COLO829 (cell line): ENCODE results near the gene PSMD12.
A peak's percentile ranks its signal among the peaks of the same experiment; 100 is the strongest.

Experiments
- DNase-seq: peaks from one replicate; pipeline ENCODE4 v3.0.0; 2012; ENCODE audit warnings: low spot score

The PSMD12 gene

DNA sequence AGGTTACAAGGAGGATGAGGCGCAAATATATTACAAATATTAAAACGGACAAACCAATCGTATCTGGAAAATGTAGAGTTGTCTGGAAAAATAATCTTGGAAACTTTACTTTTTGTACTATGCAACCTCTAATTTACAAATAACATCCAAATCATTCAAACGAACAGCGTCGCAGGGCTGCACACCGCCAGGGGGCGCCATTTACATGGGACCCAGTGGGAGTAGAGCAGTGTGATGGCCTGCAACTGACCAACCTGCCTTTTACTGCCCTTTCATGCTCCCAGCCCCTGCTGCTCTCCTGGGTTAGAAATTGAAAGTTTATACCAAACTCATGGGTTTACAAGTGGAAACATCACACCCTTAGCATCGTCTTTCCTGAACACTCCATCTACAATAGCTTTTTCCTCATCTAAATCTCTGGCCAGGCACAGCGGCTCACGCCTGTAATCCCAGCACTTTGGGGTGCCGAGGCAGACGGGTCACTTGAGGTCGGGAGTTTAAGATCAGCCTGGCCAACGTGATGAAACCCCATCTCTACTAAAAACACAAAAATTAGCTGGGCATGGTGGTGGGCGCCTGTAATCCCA, 20.7 kb upstream of the PSMD12 start:
- DNase-seq = peak; percentile 44

DNA sequence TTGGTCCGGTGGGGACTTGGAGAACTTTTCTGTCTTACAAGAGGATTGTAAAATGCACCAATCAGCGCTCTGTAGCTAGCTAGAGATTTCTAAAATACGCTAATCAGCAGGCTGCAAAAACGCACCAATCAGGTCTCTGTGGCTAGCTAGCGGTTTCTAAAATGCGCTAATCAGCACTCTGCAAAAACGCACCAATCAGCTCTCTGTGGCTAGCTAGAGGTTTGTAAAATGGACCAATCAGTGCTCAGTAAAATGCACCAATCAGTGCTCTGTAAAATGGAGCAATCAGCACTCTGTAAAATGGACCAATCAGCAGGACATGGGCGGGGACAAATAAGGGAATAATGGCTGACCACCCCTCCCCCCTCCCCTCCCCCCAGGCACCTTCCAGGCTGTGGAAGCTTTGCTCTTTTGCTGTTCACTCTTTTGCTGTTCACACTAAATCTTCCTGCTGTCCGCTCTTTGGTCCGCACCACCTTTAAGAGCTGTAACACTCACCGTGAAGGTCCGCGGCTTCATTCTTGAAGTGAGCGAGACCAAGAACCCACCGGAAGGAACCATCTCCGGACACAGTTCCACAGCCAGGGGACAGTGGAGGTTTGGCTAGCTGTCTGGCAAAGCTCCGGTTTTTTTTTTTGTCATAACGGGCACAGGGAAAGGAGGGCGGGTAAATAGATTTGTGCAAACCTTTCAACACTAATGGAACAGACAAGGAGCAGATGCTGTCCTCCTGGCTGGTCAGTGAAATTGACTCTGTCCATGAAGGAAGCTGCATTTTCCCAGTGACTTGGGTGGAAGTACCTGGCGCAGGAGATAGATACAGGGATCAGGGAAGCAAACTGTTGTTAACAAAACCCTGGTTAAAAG, 19.0 kb upstream of the PSMD12 start:
- DNase-seq = no peak

GRCh38 chr17:67381929-67382257, 15.5 kb upstream of the PSMD12 start:
- no peak for DNase-seq

GRCh38 chr17:67379251-67379630, 12.9 kb upstream of the PSMD12 start:
- no peak for DNase-seq

DNA sequence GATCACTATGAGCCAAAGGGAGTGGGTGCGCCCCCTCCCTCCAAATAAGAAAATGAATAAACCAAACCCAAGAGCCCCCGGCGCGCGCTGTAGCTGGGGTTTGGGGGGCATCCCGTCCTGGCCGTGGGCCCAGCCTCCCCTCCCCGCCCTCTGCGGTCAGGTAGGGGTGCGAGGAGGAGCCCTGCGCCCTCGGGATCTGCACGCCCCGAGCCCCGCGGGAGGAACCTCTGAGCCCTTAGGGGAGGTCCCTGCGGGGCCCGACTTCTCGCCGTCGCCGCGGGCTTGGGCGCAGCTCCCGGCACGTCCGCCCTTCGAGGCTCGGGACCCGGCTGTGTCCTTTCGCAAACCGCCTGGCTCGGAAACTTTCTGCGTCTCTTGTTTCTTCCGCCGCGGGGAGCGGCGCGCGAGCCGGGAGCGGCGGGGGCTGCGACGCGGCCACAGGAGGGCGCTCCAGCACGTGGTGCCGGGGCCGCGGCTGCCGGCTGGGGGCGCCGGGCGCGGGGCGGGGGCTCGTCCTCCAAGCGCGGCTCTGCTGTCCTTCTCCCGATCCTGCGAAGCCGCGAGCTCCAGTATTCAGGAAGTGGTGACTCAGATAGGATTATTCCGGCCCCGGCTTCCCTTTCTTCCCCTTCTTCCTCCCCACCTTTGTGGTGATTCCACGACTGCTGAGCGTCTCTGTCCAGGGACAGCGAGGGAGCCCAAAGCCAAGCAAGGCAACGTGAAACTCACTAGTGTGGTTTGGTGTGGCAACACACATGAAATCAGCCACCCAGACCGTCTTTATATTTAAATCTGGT, 12.3 kb upstream of the PSMD12 start:
- peak; percentile 54 for DNase-seq

DNA sequence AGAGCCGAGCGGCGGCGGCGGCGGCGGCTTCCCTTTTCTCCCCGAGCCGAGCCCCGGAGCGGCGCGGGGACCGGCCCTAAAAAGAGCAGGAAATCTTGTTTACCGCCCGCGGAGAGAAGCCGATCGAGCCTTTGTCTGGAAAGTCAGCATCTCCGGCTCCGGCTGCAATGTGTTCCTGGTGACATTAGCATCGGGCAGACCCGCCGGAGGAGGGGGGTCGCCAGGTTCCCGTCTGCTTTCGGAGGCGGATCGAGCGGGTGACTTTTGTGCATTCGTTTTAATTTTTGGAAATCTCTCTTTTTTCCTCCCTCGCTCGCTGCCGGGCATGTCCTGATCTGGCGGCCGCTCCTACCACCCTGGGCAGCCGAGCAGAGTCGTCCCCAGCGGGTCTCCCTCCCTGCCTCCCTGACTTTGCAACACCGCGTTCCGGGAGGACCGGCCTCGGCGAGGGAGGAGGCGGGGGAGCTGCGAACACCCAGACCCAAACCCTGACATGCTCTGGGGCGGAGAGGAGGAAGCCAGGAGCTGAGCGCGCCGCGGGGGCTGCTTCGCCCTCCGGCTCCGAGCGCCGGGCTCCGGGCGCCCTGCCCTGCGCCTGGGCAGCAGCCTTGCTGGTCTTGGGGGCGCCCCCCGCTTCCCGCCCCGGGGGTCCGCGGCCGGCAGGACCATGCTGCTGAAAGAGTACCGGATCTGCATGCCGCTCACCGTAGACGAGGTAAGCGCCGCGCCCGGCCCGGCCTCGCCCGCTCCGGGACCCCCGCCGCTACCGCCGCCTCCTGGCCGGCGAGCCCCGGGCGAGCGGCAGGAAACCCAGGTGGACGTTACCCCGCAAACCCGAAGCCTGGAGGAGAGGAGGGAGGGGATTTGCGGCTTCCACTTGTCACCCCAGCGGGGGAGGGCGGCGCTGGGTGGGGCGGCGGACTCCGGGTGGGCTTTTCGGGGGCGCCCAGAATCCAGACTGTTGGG, 11.4 kb upstream of the PSMD12 start:
- DNase-seq = no peak

GRCh38 chr17:67376737-67377487, 10.5 kb upstream of the PSMD12 start, which contains the start of gene PITPNC1:
TSS of gene PITPNC1 (plus strand) at chr17:67377281.
- DNase-seq = peak; percentile 64

DNA sequence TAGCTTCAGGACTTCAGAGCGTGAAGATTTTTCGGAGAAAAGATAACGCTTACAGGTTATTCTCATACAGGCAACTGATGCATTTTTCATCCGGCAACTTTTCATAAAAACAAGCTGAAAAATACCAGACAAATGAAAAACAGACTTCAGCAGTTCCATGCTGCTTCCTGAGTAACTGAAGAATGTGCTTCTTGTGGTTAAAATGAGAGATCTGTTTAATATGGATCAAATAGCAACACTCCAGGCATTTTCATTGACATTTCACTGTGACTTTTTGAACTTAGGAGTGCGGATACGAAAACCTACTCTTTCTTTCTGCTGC, 10.0 kb upstream of the PSMD12 start:
- DNase-seq = no peak

DNA sequence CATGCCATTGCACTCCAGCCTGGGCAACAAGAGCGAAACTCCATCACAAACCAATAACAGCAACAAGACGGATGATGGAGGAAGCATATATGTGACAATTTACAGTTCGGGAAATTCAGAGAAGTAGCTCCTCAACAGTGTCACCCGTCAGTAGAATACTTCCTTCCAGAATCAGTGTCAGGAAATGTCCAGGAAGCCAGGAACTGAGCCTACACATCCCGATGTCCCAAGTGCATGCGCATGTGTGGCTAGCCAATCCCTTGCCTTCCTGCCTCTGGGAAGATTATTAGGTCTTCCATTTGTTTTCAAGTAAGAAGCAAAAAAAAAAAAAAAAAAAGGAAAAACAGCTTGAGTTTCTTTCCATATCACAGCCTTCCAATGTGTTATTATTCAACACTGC, 9.3 kb upstream of the PSMD12 start:
- no peak for DNase-seq

DNA sequence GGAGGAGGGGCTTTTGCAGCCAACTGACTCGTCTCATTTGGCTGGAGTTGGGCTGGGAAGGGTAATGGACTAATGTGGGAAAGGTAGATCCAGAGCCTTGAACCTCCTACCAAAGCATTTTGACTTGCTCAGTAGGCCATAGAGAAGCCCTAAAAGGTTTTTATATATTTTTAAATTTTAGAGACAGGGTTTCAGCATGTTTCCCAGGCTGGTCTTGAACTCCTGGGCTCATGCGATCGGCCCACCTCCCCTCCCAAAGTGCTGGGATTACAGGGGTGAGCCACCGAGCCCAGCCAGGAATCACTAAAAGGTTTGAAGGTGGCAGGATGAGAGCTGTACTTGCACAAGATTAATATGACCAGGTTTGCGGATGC, 8.7 kb upstream of the PSMD12 start:
- DNase-seq = no peak

- DNase-seq = peak; percentile 76
Observed at GRCh38 chr17:67374329-67375053, 8.1 kb upstream of the PSMD12 start.

- DNase-seq = peak; percentile 34
Observed at GRCh38 chr17:67372751-67373150, 6.4 kb upstream of the PSMD12 start.

DNA sequence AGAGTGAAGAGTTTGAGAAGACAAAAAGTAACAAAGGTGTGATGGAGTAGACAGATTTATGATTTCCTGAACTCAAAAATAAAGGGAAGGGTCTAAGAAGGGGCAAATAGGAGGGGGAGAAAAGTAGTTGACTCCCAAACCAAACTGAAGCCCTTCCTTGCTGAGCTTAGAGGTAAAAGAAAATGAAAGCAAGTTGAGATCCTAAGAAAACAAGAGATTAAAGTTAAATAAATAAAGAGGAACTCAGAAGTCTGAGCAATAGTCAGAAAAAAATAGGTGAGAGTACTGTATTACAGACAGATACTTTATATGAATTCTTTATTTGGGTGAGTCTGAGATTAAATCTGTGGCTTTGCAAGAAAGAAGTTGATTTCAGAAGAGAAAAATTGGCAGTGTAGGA, 3.3 kb upstream of the PSMD12 start:
- DNase-seq = no peak

- no peak for DNase-seq
Observed at GRCh38 chr17:67365738-67366192, 612 bp downstream of the PSMD12 start.

- DNase-seq = no peak
Observed at GRCh38 chr17:67364847-67365737, 1.3 kb downstream of the PSMD12 start.

DNA sequence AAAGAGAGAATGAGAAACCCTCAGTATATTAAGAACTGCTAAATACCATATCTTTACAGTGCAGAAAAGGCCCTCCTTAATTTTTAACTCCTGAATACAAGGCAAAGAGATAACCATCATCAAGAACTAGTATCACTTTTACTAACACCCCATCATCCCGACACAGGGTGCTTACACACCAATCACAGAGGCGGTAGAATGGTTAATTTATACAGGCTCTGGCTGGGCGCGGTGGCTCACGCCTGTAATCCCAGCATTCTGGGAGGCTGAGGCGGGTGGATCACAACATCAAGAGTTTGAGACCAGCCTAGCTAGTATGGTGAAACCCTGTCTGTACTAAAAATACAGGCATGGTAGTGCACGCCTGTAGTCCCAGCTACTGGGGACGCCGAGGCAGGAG, 4.2 kb downstream of the PSMD12 start:
- no peak for DNase-seq

- DNase-seq = no peak
Observed at GRCh38 chr17:67360880-67361279, 5.5 kb downstream of the PSMD12 start.

GRCh38 chr17:67359960-67360791, 6.2 kb downstream of the PSMD12 start:
- peak; percentile 33 for DNase-seq

- peak; percentile 30 for DNase-seq
Observed at GRCh38 chr17:67358612-67359011, 7.8 kb downstream of the PSMD12 start.
